GM19238 (cell line): Measurements from ENCODE around the gene WDR44.
"Not testable (repeated sequence)": the region's sequence is repeated elsewhere in the genome, so short reads cannot be mapped to it uniquely, and the experiment has no call there.

Source experiments
- DNase-seq: peaks from one replicate; pipeline ENCODE4 v3.0.0; 2011; ENCODE audit warnings: low spot score; ENCODE audit not compliant: insufficient read length

WDR44 gene

GRCh38 chrX:118356154-118356701, 10.3 kb downstream of the WDR44 start:
- no peak for DNase-seq

GRCh38 chrX:118360429-118361125, 14.7 kb downstream of the WDR44 start:
- DNase-seq, result no peak

GRCh38 chrX:118364261-118364660, 18.4 kb downstream of the WDR44 start:
- DNase-seq, result no peak

GRCh38 chrX:118367338-118367737, 21.4 kb downstream of the WDR44 start:
- DNase-seq, result no peak

- DNase-seq, result no peak
Observed at GRCh38 chrX:118368398-118368797, 22.5 kb downstream of the WDR44 start.

GRCh38 chrX:118370921-118371624, 25.2 kb downstream of the WDR44 start:
- DNase-seq, result no peak

- no peak for DNase-seq
Observed at GRCh38 chrX:118373538-118373937, 27.6 kb downstream of the WDR44 start.

GRCh38 chrX:118383120-118383519, 37.2 kb downstream of the WDR44 start:
- no peak for DNase-seq

GRCh38 chrX:118392716-118393115, 46.8 kb downstream of the WDR44 start:
- peak; percentile 1 for DNase-seq

GRCh38 chrX:118396113-118396512, 50.2 kb downstream of the WDR44 start:
- DNase-seq, result no peak

- no peak for DNase-seq
Observed at GRCh38 chrX:118418811-118419251, 72.9 kb downstream of the WDR44 start.

- peak; percentile 4 for DNase-seq
Observed at GRCh38 chrX:118420462-118420861, 74.6 kb downstream of the WDR44 start.

GRCh38 chrX:118423558-118423957, 77.7 kb downstream of the WDR44 start:
- DNase-seq, result peak; percentile 3

- DNase-seq, result no peak
Observed at GRCh38 chrX:118432799-118433198, 86.9 kb downstream of the WDR44 start.

GRCh38 chrX:118437283-118437682, 91.4 kb downstream of the WDR44 start:
- DNase-seq, result no peak

- no peak for DNase-seq
Observed at GRCh38 chrX:118448273-118448783, 102.4 kb downstream of the WDR44 start.

- DNase-seq, result no peak
Observed at GRCh38 chrX:118455013-118455412, 109.1 kb downstream of the WDR44 start.

- peak; percentile 7 for DNase-seq
Observed at GRCh38 chrX:118459494-118459893, 113.6 kb downstream of the WDR44 start.

- no peak for DNase-seq
Observed at GRCh38 chrX:118464501-118464900, 118.6 kb downstream of the WDR44 start.

GRCh38 chrX:118468122-118468521, 122.2 kb downstream of the WDR44 start:
- DNase-seq, result no peak

GRCh38 chrX:118470721-118471347, 124.9 kb downstream of the WDR44 start:
- not testable (repeated sequence) for DNase-seq

- DNase-seq, result no peak
Observed at GRCh38 chrX:118474586-118474985, 128.7 kb downstream of the WDR44 start.
